Medulla oblongata (tissue), 1 donor: ENCODE results near the gene CCND1.
A peak's percentile ranks its signal among the peaks of the same experiment; 100 is the strongest.

Source experiments
- DNase-seq: peaks from one replicate; pipeline ENCODE4 v3.0.0-alpha.2; 2015; ENCODE audit errors: extremely low spot score

Gene CCND1

DNA sequence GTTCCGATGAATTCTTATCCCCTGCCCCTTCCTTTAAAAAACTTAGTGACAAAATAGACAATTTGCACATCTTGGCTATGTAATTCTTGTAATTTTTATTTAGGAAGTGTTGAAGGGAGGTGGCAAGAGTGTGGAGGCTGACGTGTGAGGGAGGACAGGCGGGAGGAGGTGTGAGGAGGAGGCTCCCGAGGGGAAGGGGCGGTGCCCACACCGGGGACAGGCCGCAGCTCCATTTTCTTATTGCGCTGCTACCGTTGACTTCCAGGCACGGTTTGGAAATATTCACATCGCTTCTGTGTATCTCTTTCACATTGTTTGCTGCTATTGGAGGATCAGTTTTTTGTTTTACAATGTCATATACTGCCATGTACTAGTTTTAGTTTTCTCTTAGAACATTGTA is 12.0 kb downstream of the CCND1 start:
- no peak for DNase-seq

DNA sequence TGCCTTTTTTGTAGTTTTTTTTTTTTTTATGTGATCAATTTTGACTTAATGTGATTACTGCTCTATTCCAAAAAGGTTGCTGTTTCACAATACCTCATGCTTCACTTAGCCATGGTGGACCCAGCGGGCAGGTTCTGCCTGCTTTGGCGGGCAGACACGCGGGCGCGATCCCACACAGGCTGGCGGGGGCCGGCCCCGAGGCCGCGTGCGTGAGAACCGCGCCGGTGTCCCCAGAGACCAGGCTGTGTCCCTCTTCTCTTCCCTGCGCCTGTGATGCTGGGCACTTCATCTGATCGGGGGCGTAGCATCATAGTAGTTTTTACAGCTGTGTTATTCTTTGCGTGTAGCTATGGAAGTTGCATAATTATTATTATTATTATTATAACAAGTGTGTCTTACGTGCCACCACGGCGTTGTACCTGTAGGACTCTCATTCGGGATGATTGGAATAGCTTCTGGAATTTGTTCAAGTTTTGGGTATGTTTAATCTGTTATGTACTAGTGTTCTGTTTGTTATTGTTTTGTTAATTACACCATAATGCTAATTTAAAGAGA is 12.5 kb downstream of the CCND1 start:
- no peak for DNase-seq

DNA sequence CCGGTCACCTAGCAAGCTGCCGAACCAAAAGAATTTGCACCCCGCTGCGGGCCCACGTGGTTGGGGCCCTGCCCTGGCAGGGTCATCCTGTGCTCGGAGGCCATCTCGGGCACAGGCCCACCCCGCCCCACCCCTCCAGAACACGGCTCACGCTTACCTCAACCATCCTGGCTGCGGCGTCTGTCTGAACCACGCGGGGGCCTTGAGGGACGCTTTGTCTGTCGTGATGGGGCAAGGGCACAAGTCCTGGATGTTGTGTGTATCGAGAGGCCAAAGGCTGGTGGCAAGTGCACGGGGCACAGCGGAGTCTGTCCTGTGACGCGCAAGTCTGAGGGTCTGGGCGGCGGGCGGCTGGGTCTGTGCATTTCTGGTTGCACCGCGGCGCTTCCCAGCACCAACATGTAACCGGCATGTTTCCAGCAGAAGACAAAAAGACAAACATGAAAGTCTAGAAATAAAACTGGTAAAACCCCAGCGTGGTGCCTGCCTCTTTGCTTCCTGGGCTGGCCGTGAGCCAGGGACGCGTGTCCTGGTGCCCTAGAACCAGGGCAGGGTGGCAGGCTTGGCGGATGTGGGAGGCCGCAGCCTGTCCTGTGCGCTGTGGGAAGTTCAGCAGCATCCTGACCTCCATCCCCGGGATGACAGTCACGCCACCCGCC is 13.2 kb downstream of the CCND1 start:
- no peak for DNase-seq

DNA sequence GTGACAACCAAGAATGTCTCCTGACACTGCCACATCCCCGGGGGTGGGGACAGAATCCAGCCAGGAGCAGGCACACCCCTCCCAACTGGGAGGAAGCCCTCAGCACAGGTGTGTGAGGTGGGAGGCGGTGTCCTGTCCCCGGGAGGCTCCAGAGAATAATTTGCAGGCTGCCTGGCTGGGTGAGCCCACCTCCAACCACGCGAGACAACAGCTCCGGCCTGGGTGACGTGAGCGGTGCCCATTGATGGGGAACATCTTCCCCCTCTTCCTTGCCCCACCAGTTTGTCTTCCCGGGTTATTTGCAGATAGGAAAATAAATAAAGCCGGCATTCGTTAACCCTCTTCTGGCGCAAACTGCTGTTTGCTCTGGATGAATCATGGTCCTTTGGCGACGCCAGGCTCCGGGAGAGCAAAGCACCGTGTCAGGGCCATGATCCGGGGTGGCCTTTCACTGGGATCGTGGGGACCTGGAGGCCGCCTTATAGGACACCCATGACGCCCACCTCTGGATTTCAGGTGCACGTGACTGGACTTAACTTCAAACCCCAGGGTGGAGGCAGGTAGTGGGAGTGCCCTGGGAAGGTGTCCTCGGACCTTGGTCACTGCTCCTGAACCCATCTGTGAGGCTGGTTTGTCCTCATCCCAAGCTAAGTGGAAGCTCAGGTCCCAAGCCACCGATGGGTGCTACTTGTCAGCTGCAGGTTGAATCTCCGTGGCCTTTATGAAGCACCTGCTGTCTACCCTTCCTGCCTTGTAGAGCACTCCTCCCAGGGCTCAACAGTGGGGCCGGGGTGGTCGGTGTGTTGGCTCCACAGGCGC is 13.9 kb downstream of the CCND1 start:
- DNase-seq: no peak

DNA sequence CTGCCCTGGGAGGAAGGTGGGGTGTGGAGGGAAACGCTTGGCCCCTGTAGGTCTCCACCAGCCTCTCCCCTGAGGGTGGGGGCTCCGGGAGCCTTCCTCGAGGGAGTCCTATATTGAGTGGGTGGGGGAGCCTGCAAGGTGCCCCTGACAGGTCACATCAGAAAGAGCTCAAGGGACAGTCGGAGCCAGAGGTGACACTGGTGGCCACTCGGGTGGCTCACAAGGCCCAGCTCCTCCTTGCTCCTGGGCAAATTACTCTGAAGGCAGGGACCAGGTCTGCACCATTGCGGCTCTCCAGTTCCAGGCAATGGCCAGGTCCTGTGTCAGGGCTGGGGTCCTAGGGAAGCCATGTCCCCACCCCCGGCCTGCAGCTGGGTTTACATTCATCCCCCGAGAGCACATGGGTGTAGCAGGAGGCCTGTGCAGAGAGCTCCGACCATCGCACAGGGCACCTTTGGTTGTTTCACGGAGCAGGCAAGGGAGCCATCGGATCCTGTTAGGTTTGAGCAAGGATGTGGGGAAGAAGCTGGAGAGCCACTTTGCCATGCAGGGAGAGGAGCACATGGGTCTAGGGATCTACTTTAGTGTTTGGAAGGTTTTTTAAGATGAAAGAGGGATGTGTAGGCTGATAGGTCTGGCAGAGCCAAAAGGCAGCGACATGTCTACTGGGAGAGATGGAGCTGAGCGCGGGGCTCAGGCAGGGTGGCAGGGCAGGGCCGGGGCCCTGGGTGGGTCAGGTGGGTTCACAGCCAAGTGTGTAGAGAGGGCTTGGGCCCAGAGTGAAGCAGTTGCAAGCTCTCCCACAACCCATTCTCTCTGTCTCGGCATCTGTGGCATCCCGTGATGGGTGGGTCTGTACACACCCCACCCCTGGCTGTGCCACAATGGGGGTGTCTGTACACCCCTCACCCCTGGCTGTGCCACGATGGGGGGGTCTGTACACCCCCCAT is 14.8 kb downstream of the CCND1 start:
- no peak for DNase-seq

DNA sequence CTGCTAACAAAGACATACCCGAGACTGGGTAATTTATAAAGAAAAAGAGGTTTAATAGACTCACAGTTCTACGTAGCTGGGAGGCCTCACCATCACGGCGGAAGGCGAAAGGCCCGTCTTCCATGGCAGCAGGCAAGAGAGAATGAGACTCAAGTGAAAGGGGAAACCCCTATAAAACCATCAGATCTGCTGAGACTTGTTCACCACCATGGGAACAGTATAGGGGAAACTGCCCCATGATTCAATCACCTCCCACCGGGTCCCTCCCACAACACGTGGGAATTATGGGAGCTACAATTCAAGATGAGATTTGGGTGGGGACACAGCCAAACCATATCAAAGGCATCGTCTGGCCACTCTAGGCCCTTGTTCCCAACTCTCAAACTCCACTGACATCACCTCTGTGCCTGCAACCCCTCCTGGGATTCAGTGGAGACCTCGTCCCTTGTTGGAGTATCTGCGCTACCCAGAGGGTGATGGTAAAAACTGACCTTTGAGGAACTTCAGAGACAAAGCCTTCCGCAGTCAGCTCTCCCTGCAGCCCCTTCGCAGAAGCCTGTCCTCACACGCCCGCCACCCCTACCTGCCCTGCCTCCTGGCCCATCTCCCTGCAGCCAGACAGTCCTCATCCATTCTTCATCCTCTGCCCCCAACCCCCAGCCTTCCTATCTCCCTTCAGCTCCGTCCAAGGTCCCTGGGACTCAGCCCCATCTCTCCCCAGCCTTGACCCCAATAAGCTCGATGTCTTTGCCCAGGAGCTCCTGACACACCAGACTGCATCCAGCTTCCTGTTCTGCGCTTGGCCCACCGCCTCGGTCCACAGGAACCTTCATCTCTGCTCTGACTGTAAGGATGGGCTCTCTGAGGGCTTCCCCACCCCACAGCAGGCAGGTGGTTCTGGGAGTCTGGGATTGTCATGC is 15.8 kb downstream of the CCND1 start:
- DNase-seq: no peak

DNA sequence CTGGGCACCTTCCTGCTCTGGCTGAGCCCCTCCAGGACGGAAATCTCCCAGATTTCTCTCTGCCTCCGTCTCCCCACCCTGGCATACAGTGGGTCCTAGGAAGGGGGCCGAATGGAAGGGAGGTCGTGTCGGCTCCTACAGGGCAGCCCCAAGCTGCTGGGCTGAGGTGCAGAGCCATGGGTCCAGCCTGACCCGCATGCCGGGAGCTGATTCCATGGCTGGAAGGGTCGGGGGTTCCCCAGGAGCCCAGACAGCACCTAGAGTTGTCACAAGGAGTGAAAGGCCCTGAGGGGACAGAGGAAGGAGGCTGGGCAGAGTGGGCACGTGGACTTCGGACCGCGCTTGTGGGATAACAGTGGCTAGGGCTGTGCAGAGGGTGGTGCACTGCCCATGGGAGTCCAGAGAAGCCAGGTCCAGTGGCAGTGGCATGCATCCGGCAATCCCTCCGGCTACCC is 16.5 kb downstream of the CCND1 start:
- no peak for DNase-seq

DNA sequence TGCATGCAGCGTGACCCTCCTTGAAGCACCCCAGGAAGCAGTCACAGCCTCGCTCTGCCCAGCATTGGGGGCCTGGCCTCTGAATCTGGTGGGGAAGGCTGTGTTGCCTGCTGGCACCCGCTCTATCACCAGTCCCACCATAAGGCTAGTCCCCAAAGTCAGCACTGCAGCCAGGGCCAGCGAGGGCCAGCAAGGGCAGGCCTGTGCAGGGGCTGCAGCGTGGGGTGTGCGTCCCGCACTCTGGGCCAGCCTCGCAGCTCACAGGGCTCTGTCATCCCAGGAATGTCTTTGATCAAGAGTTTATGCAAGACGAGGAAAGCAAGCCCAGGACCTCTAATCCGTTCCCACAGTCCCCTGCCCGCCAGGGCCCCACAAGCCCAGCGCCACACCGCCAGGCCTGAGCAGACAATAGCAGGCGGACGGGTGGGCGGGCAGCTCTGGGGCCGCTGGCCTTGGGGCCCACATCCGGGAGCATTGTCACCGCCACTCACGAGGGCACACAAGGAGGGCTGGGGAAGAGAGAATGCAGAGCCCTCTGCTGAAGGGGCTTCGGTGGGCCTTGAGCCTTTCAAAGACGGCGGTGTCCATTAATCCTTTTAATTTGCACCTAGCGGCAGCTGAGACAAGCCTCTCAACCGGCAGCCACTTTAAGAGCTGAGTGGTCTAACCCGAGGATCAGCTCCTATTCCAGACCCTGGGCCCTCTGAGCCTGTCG is 17.1 kb downstream of the CCND1 start:
- DNase-seq: no peak

DNA sequence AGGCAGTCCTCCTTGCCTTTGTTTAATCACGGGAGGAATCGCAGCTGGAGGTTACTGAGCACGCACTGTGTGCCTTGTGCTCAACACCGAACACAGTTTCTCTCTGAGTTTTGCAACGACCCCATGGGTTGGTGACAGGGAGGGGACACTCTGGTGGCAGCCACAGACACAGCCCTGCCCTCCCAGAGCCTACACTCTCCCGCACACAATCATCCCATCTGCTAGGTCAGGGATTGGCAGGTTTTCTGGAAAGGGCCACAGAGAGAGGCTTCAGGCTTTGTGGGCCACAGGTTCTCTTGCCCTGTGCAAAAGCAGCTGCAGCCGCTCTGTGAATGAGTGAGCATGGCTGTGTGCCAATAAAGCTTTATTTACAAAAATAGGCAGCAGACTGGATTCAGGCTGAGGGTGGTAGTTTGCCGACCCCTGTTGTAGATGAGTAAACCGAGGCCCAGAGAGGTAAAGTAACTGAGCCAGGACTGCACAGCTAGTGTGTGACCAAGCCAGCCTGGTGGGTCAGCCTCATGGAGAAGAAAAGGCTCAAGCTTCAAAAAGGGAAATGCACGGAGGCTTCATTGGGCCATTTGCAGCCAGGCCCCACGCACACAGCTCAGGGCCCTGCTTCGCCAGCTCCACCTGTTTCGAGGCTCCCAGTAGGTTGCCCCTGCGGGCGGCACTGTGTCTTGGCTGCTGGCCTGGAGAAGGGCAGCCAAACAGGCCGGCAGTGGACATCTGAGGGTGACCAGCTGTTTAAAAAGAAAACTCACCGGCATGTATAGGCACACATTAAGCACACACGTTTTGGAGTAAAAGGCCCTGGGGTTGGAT is 17.9 kb downstream of the CCND1 start:
- no peak for DNase-seq

DNA sequence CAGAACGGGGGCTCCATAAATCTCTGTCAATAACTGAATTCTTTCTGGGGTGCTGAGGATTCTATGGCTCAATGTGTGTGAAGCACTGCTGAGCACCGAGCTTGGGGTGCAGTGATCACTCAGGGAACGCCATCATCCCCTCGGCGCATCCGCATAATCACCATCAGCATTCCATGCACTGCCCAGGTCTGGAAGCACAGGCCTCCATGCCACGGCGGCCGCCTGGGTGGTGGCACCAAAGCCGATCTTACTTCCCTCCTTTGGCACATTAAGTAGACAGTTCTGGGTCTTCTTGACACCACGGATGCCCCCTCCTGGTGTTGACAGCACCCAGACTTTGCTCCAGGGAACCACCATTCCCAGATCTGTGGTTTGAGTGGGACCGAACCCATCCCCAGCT is 18.6 kb downstream of the CCND1 start:
- DNase-seq: no peak

DNA sequence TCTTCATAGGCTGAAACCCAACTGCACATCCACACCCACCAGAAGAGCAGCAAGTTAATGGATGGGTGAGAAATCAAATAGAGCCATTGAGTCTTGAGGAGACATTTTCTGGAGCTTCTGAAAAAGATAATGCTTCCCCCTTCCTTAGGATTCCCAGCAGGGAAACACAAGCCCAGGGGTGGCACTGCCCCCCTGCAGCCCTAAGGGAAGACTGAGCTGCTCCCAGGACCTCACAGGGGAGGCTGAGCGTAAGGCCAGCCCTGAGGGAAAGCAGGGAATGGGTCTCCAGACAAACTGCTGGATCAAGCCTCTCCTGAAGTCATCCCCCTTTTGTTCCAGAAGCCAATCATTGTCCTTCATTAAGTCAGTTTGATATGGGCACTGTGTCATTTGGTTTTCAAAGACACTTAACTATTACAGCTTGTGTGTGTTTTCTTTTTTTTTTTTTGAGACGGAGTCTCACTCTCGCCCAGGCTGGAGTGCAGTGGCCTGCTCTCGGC is 19.1 kb downstream of the CCND1 start:
- no peak for DNase-seq

DNA sequence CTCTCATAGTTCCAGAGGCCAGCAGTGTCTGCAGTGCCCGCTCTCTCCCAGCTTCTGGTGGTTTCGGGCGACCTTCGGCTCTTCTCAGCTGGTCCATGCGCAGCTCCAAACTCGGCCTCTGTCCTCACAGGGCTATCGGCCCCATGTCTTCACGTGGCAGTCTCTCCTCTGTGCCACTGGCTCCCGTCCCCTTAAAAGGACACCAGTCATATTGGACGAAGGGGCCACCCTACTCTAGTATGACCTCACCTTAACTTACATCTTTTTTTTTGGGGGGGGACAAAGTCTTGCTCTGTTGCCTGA is 20.4 kb downstream of the CCND1 start:
- no peak for DNase-seq

DNA sequence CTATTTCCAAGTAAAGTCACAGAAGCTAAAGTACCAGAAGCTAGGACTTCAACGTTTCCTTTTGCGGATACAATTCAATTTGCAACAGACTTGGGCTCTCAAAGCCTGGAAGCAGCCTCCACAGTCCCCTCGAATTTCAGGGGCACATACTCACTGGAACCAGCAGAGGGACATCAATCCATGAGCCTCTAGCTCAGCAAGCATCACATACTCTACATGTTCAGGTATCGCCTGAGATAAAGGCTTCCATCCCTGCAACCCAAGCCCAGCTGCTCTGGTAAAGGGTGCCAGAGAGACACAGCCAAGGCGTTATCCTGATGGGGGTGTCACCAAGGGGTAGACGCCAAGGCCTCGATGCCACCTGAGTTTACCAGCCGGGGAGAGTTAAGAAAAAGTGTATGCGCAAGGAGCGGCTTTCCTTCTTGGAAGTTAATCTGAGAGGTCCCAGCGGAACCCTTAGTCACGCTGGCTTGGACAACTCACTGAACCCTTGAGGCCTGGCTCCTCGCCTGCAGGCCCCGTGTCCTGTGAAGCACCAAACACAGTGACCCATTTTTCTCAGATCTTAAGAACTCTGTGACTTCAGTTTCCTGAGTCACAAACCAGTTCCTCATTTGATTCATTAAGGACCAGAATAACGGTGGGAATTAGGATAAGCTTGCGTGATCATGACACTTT is 21.2 kb downstream of the CCND1 start:
- DNase-seq: peak; percentile 53

DNA sequence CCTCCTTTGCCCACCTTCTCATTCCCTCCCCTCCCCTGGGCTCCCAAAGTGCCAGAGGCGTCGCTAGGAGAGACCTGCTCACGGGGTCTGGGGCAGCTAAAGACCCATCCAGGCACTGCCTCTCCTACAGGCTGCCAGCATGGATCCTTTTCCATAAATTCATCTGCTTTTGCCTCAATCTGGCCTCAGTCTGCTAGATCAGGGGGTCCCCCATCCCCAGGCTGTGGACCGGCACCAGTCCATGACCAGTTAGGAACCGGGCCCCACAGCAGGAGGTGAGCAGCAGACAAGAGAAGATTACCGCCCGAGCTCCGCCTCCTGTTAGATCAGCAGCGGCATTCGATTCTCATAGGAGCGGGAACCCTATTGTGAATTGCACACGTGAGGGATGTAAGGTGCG is 21.9 kb downstream of the CCND1 start:
- DNase-seq: no peak

DNA sequence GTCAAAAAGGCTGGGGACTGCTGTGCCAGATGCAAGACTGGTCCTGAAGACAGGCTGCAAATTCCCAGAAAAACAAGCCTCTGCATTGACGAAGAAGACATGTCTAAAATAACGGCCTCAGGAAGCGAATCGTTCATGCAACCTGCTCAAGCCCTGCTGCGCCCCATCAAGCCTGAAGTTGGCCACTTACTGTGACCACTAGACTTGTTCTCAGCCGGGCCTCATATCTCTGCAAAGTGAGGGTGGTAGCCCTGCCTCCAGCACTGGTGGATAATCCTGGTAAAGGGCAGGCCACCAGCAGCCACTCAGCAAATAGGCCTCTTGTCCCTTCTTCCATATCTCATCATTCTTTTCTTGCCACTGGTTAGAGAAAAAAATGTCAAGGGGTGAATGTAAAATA is 22.4 kb downstream of the CCND1 start:
- no peak for DNase-seq

DNA sequence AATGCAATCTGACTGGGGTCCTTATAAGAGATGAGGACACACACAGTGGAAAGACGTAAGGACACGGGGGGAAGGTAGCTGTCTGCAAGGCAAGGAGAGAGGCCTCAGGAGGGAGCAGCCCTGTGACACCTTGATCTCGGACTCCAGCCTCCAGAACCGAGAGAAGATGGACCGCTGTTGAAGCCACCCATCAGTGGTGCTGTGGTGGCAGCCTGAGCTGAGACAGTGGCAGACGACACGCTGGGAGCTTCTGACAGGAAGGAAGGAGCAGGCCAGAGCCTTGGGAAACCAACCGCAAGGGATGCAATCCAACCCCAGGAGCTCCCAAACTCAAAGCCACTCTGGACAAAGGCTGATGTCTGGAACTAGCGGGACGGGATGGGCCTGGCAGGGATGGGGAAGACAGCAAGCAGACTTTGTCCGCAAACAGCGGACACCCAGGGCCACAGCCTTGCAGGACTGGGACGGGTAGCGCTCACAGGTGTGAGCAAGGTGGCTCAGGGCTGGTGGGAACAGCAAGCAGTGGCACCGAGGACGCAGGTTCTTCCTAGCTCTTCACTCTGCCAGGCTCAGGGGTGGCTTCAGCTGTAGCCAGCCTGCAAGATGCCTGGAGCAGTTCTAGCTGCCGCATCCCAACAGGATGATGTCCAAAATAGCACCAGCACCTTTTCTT is 23.3 kb downstream of the CCND1 start:
- DNase-seq: no peak

DNA sequence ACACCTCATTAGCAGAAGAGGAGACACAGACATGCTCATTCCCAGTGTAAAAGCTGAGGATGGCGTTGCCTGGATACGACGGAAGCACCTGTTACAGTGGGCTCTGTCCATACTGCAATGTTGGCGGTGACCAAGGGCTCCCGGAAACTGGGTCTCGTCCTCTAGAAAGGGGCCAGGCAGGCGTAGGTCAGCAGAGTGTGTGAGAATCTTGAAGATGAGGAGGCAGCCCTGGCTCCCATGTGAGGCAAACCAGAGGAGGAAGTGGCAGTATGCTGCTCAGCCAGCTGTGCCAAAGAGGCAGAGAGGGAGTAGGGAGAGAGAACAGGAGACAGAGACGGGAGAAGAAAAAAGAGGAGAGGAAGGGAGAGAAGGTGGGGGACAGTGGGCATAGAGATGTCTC is 23.9 kb downstream of the CCND1 start:
- DNase-seq: no peak

DNA sequence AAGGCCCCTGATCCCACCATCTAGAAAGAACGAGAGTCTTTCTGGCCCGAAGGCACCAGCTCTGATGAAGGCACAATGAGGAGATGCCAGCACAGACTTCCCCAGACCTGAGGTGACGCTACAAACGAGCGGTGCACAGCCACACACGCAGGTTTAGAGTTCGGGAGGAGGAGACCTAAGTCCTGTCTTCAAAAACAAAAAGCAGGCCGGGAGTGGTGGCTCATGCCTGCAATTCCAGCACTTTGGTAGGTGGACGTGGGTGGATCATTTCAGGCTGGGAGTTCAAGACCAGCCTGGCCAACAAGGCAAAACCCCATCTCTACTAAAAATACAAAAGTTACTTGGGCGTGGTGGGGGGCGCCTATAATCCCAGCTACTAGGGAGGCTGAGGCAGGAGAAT is 24.7 kb downstream of the CCND1 start:
- no peak for DNase-seq
